GM18505 (cell line): Measurements from ENCODE around the gene APLF.
"Not testable (repeated sequence)": the region's sequence is repeated elsewhere in the genome, so short reads cannot be mapped to it uniquely, and the experiment has no call there.

Experiments used
- ATAC-seq: cut with Tn5 transposase; IDR thresholded peaks from one replicate; pipeline ENCODE4 v1.9.1; 2021; ENCODE audit not compliant: unreplicated experiment
- POLR2A ChIP-seq: IDR thresholded peaks from 4 replicates; pipeline ENCODE4 v1.6.1; 2011; ENCODE audit warnings: borderline replicate concordance; ENCODE audit not compliant: insufficient read depth, insufficient read length; ENCODE audit errors: extremely low read depth

Gene APLF

DNA sequence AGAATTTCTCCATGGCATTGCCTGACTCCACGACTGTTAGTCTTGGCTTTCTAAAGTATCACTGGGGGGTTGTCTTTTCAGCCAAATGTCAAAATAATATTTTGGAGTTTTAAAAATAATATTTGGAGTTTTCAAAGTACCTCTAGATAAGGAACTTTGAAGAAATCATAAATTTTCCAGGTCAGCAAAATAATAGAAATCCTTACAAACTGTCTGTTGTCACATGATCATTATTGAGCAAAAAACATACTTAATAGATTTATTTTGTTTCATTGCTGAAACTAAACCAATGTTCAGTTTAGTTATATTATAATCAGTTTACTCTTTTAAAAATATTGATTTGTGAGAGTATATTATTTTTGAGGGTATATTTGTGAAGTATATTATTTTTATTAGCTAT, 85.7 kb downstream of the APLF start:
- TF ChIP-seq POLR2A: no peak
- ATAC-seq: no peak

DNA sequence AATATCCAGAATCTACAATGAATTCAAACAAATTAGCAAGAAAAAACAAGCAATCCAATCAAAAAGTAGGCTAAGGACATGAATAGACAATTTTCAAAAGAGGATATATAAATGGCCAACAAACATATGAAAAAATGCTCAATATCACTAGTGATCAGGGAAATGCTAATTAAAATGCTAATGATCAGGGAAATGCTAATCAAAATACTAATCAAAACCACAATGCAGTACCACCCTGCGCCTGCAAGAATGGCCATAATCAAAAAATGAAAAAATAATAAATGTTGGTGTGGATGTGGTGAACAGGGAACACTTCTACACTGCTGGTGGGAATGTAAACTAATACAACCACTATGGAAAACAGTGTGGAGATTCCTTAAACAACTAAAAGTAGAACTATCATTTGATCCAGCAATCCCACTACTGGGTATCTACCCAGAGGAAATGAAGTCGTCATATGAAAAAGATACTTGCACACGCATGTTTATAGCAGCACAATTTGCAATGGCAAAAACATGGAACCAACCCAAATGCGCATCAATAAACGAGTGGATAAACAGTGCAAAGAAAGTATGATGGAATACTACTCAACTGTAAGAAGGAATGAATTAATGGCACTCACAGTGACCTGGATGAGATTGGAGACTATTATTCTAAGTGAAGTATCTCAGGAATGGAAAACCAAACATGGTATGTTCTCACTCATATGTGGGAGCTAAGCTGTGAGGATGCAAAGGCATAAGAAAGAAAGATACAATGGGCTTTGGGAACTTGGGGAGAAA, 88.2 kb downstream of the APLF start:
- not testable (repeated sequence) for ATAC-seq

DNA sequence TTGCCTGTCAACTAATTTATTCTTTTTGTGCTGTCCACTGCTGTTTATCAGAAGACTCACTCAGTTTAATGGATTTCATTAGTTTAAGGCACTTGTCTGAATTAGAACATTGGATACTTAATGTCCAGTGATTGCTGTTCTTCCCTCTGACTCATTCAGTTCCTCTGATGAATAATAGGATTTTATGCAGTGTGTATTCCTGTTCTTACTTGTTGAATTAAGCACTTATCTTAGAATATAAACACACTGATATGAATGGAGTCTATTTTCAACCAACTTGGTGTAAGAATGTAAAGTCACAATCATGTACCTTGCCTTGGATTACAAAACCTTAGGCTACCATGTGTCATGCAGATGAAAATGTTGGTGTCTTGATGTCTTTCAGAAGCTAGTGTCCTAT, 89.0 kb downstream of the APLF start:
- no peak for TF ChIP-seq POLR2A

DNA sequence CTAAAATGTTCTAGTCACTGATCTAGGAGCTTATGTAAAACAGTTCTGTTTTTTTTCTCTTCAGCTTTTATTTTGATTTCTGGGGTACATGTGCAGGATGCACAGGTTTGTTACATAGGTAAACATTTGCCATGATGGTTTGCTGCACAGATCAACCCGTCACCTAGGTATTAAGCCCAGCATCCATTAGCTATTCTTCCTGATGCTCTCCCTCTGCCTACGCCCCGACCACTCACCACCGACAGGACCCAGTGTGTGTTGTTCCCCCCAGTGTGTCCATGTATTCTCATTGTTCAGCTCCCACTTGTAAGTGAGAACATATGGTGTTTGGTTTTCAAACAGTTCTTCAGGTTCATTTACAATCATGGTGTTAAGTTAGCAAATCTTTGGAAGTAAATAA, 91.2 kb downstream of the APLF start:
- TF ChIP-seq POLR2A: no peak

More for the DNA sequence above, 89.0 kb downstream of the APLF start:
- ATAC-seq: no peak

DNA sequence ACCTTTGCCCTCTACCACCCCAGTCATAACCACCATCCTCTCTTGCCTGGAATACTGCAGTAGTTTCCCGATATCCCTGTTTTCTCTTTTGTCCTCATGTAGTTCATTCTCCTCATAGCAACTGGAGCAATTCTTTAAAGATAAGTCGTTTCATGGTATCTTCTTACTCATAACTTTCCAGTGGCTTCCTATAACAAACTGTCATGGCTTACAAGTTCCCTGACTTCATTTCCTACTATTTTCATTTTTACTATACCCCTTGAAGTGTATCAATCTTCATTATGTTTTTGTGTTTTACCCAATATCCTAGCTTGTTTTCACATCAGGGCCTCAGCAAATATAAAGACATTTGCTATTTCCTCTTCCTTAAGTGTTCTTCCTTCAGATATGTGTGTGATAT, 92.3 kb downstream of the APLF start:
- no peak for TF ChIP-seq POLR2A
- ATAC-seq: no peak

More for the DNA sequence above, 91.2 kb downstream of the APLF start:
- ATAC-seq: no peak

DNA sequence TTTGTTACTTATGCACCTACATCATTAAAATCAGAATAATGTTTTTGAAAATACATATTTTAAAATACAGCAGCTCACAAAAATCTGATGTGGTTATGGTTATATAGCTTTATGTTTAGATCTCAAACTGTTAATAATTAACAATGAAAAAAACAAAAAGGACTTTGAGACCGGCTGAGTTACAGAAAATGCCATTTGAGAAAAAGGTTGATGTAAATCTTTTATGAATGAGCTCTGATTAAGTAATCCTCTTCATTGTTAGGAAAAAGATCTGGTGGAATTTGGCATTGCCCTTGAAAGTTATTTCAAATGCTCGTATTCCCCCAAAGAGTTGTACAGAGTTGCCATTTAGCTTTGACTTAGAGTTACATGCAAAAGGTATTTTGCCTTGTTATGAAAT, 93.2 kb downstream of the APLF start:
- no peak for ATAC-seq
- no peak for TF ChIP-seq POLR2A

DNA sequence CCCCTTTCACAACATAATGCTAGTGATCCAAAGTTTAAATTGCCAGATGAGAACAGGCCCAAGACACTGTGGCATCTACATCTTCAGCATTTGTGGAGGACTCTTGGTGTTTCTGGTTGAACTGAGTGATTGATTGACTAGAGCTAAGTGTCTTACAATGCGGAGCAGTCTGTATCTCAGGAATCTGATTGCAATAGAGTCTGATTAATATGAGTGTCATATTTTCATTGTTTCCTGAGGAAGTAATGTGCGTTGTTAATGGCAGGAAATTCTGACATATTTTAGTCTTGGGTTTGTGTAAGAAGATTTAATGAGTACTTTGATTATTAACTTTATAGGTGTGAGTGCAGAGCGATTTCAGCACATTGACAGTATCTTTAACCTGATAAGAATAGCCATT, 94.0 kb downstream of the APLF start:
- TF ChIP-seq POLR2A: no peak
- ATAC-seq: no peak

DNA sequence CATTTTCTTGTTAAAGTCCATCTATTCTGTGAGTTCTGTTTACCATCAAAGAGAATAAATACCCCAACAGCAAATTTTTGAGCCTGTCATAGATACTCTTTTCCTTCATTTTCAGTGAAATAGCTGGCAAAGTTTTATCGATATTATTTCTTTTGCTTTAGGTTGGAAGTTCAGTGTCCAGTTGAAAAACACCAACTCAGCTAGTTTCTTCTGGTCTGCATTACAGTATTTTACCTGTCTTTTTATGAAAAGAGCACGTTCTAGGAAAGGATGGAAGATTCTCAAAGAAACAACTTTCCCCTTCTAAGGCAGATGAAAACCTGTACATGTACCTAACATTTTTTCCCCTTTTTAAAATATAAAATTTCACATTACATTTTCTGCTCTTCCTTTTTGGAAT, 95.5 kb downstream of the APLF start:
- no peak for ATAC-seq
- TF ChIP-seq POLR2A: no peak

DNA sequence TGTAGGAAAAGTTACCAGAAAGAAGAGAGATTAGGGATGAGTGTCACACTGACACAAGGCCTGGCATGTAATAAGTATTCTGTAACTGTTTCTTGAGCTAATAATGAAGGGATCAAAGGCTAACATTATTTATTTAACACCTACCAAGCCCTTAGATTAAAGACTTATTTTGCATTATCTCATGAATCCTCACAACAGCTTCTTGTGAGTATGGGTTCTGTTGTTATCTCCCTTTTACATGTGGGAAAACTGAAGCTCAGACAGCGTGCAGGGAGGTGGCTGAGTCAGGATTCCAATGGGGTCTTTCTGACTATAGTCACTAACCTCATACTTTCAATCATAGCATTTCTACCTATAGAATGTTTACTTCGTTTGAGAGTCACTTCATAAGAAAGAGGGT, 97.0 kb downstream of the APLF start:
- no peak for TF ChIP-seq POLR2A
- ATAC-seq: no peak

DNA sequence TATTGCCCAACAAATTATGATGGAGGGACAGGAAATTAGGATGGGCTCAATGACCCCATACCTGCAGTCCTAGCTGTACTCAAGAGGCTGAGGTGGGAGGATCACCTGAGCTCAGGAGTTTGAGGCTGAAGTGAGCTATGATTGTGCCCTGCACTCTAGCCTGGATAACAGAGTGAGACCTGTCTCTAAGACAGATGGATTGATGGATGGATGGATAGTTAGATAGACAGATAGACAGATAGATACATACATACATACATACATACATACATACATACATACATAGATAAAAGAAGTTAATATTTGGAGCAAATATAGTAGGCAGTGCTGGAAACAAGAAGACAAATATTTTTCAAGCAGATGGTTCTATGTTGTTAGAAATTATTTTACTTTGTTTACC, 97.9 kb downstream of the APLF start:
- no peak for ATAC-seq

DNA sequence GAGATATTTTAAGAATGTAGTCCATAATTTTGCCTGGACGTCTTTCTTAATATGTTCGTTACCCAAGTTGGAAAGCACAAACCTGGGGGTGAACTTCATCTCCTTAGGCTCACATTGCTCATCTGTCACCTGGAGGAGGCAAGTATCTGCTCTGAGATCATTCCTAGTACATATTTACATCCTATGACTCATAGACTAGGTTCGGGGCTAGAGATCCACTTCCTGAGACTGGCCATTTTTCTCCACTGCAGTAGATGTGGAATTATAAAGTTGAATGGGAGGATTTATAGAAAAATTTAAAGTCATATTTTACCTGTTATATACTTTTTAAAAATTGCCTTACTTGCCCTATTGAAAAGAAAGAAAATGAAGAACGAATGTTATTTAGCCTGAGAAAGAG, 98.5 kb downstream of the APLF start:
- no peak for TF ChIP-seq POLR2A
- ATAC-seq: no peak

More for the DNA sequence above, 97.9 kb downstream of the APLF start:
- no peak for TF ChIP-seq POLR2A

DNA sequence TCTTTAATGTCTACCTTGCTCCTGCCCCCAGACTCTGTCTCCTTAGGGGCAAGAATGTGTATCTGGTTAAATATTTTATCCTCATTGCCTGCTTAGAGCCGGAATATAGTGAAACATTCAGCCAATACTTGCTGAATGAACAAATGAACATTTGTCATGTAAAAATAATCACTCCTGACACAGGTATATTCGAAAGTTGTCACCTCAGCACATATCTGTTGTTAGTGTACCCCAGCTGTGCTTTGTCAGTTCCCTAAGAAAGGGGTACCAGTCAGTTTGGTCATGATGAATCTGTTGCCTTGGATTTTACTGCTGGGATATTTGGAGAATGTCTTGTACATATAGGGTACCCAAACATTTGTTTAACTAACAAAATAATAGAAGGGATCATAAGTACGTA, 99.0 kb downstream of the APLF start:
- ATAC-seq: no peak
- TF ChIP-seq POLR2A: no peak

DNA sequence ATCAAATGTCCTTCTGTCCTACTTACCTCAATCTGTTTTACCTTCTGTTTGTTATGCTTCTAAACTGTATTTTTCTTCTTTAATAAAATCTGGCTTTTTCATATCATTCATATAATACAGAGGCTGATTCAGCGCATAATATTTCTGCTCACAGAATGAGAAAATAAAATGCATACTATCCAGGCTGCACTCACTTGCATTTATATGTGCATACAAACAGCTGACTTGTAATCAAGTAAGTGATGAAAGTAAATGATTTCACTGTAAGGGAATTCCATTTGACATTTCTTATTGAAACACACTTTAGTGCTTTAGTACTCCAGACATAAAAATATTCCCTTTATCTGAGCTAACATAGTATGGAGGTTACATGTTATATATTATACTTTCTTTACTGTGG, 100.7 kb downstream of the APLF start:
- ATAC-seq: no peak
- TF ChIP-seq POLR2A: no peak

DNA sequence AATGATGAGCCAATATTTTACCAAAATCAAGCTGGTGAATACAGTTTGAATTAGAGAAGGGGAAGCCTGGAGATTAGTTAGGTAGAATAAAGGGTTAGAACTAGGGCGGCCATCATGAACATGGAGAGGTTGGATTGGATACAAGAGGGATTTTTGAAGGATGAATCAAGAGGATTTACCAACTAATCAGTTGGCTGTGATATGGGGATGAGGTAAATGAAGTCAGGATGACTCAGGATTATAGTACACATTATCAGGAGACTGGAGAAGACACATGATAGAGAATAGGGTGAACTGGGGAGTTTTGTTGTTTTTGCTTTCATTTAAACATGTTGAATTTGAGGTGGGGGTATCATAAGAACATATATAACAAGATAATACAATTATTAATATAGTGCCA, 102.2 kb downstream of the APLF start:
- no peak for ATAC-seq

DNA sequence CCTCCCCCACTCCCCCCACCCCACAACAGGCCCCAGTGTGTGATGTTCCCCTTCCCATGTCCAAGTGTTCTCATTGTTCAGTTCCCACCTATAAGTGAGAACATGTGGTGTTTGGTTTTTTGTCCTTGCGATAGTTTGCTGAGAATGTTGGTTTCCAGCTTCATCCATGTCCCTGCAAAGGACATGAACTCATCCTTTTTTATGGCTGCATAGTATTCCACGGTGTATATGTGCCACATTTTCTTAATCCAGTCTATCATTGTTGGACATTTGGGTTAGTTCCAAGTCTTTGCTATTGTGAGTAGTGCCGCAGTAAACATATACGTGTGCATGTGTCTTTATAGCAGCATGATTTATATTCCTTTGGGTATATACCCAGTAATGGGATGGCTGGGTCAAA, 103.0 kb downstream of the APLF start:
- not testable (repeated sequence) for ATAC-seq

More for the DNA sequence above, 102.2 kb downstream of the APLF start:
- TF ChIP-seq POLR2A: no peak
